K562 (cell line): ENCODE measurements around the gene TPM4. TPM values are rescaled to one million over a fixed set of nuclear protein-coding genes. Genes with fewer than 3 reads are reported as not detected.

Experiments used
- ARHGAP35 ChIP-seq: fragments of 450-650 bp; IDR thresholded peaks from 2 replicates; pipeline ENCODE4 v1.6.1; 2018; ENCODE audit not compliant: partially characterized antibody
- ARID2 ChIP-seq: fragments of 450-650 bp; IDR thresholded peaks from 2 replicates; pipeline ENCODE4 v1.6.1; 2017; ENCODE audit warnings: antibody characterized with exemption, mild to moderate bottlenecking
- CHD1 ChIP-seq: fragments of 200-600 bp; sonication (generic); IDR thresholded peaks from one replicate; pipeline ENCODE4 v1.6.1; 2012; ENCODE audit warnings: mild to moderate bottlenecking, moderate library complexity, low read length, inconsistent platforms
- CHD4 ChIP-seq: fragments of 200-600 bp; sonication (generic); IDR thresholded peaks from 3 replicates; pipeline ENCODE4 v1.6.1; 2012; ENCODE audit warnings: low read depth, mild to moderate bottlenecking, mixed read lengths, low read length, inconsistent platforms; ENCODE audit not compliant: insufficient read depth, insufficient replicate concordance, poor library complexity, severe bottlenecking
- HDAC2 ChIP-seq: fragments of 450-650 bp; IDR thresholded peaks from 2 replicates; pipeline ENCODE4 v1.6.1; 2016; ENCODE audit warnings: mild to moderate bottlenecking
- HNRNPLL ChIP-seq: fragments of 200-400 bp; formaldehyde crosslinking; IDR thresholded peaks from 2 replicates; pipeline ENCODE4 v1.6.1; 2017; ENCODE audit warnings: low read length, low read depth, mild to moderate bottlenecking; ENCODE audit not compliant: poor library complexity, severe bottlenecking
- KDM1A ChIP-seq, 2 experiments: fragments of 450-650 bp; IDR thresholded peaks; 2 replicates each; pipeline ENCODE4 v1.6.1; 2016; ENCODE audit warnings: mild to moderate bottlenecking in 2 of 2
- KLF16 ChIP-seq: IDR thresholded peaks from 2 replicates; pipeline ENCODE4 v1.6.1; 2016; ENCODE audit warnings: antibody characterized with exemption
- NEUROD1 ChIP-seq: fragments of 150-350 bp; IDR thresholded peaks from 2 replicates; pipeline ENCODE4 v1.6.1; 2014; ENCODE audit warnings: borderline replicate concordance, low read length, low read depth; ENCODE audit not compliant: partially characterized antibody
- NFATC3 ChIP-seq: fragments of 450-650 bp; IDR thresholded peaks from 2 replicates; pipeline ENCODE4 v1.6.1; 2017; ENCODE audit warnings: mild to moderate bottlenecking
- NR2C2 ChIP-seq, 2 experiments: fragments of 200-800 bp in 1 of 2; sonication (Bioruptor generic) in 1 of 2; sonication (generic) in 1 of 2; formaldehyde crosslinking in 1 of 2; IDR thresholded peaks; 2 replicates each; pipeline versions ENCODE4 v1.6.1 to v1.8.0; 2016 to 2022; ENCODE audit warnings: mild to moderate bottlenecking in 1 of 2, missing compliant biosample characterization in 1 of 2, missing genetic modification characterization in 1 of 2, missing genetic modification reagents in 1 of 2
- POLR2AphosphoS5 ChIP-seq: IDR thresholded peaks from 2 replicates; pipeline ENCODE4 v1.6.1; 2011; ENCODE audit warnings: mild to moderate bottlenecking, low read depth, low read length, moderate library complexity; ENCODE audit not compliant: control insufficient read depth, insufficient read depth
- SAFB ChIP-seq: fragments of 200-400 bp; formaldehyde crosslinking; IDR thresholded peaks from 2 replicates; pipeline ENCODE4 v1.6.1; 2017; ENCODE audit warnings: low read depth, low read length, borderline replicate concordance
- SRSF3 ChIP-seq: fragments of 200-400 bp; formaldehyde crosslinking; IDR thresholded peaks from 2 replicates; pipeline ENCODE4 v1.6.1; 2016; ENCODE audit warnings: mild to moderate bottlenecking, low read length, moderate library complexity; ENCODE audit not compliant: insufficient read depth
- ZFX ChIP-seq: sonication (generic); formaldehyde crosslinking; IDR thresholded peaks from 2 replicates; pipeline ENCODE4 v1.8.0; 2022; ENCODE audit warnings: mild to moderate bottlenecking, missing genetic modification reagents, moderate library complexity
- ZNF217 ChIP-seq: sonication (generic); formaldehyde crosslinking; IDR thresholded peaks from 2 replicates; pipeline ENCODE4 v1.8.0; 2022; ENCODE audit warnings: mild to moderate bottlenecking, missing genetic modification reagents
- polyA plus RNA-seq, 8 experiments: library from polyadenylated mRNA; depleted of rRNA in 4 of 8; stranded (reverse) in 5 of 8; unstranded in 3 of 8; fragments of >200 nt; fragmentation: Nextera tagmentation in 2 of 8; fragmentation: Illumina TruSeq in 1 of 8; extraction: Ambion mirVana in 2 of 8; extraction: Trizol in 1 of 8; gene quantifications; 2 replicates each; pipeline versions ENCODE4 v1.2.1 to v1.2.3, GENCODE V29; 2011 to 2014; ENCODE audit warnings: inconsistent platforms in 1 of 8, missing spikeins in 1 of 8
- total RNA-seq, 7 experiments: library from RNA; depleted of rRNA in 6 of 7; stranded (reverse); fragments of >200 nt in 6 of 7; fragmentation: Illumina TruSeq in 2 of 7; extraction: Trizol in 2 of 7; gene quantifications; 2 replicates each; pipeline versions ENCODE4 v1.2.1 to v1.2.3, GENCODE V29; 2011 to 2021; ENCODE audit warnings: low replicate concordance in 1 of 7
- TF ChIP-seq, protein P1 (sequence below), 2 experiments: IDR thresholded peaks; 2 replicates each; pipeline ENCODE4 v1.6.1; 2012; ENCODE audit warnings: improper control_type of control experiment in 2 of 2, low read depth in 2 of 2, low read length in 2 of 2, borderline replicate concordance in 1 of 2
- TF ChIP-seq, protein P2 (sequence below): sonication (generic); formaldehyde crosslinking; IDR thresholded peaks from 2 replicates; pipeline ENCODE4 v1.8.1; 2023; ENCODE audit warnings: mild to moderate bottlenecking, missing genetic modification reagents
- TF ChIP-seq, protein P3 (sequence below): fragments of 450-650 bp; IDR thresholded peaks from 2 replicates; pipeline ENCODE4 v1.6.1; 2017; ENCODE audit warnings: antibody characterized with exemption
- TF ChIP-seq, protein P4 (sequence below): fragments of 450-650 bp; formaldehyde crosslinking; IDR thresholded peaks from 2 replicates; pipeline ENCODE4 v1.4.0; 2020; ENCODE audit warnings: mild to moderate bottlenecking, moderate library complexity

The TPM4 gene
- total and polyA plus RNA-seq, 9 of the 15 experiments (the other 6 are each of a cell fraction or from before 2014, with no cell fraction given), result 28.1 to 111 (median 77.4) TPM

DNA sequence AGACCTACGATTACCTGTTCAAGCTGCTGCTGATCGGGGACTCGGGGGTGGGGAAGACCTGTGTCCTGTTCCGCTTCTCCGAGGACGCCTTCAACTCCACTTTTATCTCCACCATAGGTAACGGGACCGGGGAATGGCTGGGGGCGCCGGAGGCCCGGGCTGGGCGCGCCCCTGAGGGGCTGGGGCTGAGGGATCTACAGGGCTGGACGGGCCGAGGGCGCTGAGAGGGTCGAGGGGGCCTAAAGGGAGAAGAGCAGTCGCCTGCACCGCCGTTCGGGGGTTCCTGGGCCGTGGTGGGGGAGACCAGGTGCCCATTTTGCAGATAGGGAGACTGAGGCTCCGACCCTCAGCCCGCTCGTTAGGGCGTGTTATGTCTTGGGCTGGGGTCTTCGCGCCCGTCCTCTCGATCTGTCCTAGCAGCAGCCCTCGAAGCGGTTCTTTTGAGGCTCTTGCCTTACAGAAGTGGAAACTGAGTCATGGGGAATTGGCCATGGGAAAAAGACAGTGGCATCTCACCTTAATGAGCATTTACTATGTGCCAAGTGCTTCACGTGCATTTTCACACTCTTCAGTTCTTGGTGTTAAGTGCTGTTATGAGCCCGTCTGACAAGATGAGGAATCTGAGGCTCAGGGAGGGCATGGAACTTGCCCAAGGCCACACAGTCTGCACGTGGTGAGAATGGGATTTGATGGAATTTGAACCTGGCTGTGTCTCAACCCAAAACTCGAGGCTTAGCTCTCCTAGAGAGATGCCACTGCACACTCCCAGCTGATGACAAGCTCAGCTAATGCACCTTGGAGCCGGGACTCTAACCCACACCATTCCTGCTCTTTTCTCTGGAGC, 35.8 kb downstream of the TPM4 start (continued):
- TF ChIP-seq, protein P1, sequence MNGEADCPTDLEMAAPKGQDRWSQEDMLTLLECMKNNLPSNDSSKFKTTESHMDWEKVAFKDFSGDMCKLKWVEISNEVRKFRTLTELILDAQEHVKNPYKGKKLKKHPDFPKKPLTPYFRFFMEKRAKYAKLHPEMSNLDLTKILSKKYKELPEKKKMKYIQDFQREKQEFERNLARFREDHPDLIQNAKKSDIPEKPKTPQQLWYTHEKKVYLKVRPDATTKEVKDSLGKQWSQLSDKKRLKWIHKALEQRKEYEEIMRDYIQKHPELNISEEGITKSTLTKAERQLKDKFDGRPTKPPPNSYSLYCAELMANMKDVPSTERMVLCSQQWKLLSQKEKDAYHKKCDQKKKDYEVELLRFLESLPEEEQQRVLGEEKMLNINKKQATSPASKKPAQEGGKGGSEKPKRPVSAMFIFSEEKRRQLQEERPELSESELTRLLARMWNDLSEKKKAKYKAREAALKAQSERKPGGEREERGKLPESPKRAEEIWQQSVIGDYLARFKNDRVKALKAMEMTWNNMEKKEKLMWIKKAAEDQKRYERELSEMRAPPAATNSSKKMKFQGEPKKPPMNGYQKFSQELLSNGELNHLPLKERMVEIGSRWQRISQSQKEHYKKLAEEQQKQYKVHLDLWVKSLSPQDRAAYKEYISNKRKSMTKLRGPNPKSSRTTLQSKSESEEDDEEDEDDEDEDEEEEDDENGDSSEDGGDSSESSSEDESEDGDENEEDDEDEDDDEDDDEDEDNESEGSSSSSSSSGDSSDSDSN (IDR thresholded peaks at IDR 0.05; ENCODE audit: borderline replicate concordance in 1 of 2, low read depth in 2 of 2, low read length in 2 of 2), result 0 out of 4 replicates have a peak, but pooled peaks of 1 of the 2 experiments have one; percentile 10
- peak; percentile 47; the same call in 1 of the 2 replicates for TF ChIP-seq POLR2AphosphoS5
- TF ChIP-seq, protein P2, sequence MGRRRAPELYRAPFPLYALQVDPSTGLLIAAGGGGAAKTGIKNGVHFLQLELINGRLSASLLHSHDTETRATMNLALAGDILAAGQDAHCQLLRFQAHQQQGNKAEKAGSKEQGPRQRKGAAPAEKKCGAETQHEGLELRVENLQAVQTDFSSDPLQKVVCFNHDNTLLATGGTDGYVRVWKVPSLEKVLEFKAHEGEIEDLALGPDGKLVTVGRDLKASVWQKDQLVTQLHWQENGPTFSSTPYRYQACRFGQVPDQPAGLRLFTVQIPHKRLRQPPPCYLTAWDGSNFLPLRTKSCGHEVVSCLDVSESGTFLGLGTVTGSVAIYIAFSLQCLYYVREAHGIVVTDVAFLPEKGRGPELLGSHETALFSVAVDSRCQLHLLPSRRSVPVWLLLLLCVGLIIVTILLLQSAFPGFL (CRISPR knock-in tag), result no peak
- no peak for TF ChIP-seq KLF16
- no peak for TF ChIP-seq NEUROD1
- no peak for TF ChIP-seq NR2C2 (CRISPR knock-in tag; IDR thresholded peaks at IDR 0.05)
- TF ChIP-seq NR2C2 (tag; IDR thresholded peaks at IDR 0.05), result peak; percentile 11; the same call in 1 of the 2 replicates
- TF ChIP-seq, protein P3, sequence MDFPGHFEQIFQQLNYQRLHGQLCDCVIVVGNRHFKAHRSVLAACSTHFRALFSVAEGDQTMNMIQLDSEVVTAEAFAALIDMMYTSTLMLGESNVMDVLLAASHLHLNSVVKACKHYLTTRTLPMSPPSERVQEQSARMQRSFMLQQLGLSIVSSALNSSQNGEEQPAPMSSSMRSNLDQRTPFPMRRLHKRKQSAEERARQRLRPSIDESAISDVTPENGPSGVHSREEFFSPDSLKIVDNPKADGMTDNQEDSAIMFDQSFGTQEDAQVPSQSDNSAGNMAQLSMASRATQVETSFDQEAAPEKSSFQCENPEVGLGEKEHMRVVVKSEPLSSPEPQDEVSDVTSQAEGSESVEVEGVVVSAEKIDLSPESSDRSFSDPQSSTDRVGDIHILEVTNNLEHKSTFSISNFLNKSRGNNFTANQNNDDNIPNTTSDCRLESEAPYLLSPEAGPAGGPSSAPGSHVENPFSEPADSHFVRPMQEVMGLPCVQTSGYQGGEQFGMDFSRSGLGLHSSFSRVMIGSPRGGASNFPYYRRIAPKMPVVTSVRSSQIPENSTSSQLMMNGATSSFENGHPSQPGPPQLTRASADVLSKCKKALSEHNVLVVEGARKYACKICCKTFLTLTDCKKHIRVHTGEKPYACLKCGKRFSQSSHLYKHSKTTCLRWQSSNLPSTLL, result no peak
- TF ChIP-seq ARHGAP35, result no peak
- TF ChIP-seq SRSF3, result 0 out of 2 replicates have a peak, but pooled peaks have one; percentile 74
- no peak for TF ChIP-seq SAFB
- no peak for TF ChIP-seq HNRNPLL
- peak; percentile 93 for TF ChIP-seq HDAC2
- peak; percentile 90 to 95 for TF ChIP-seq KDM1A (IDR thresholded peaks at IDR 0.05)
- no peak for TF ChIP-seq ARID2
- no peak for TF ChIP-seq NFATC3
- no peak for TF ChIP-seq ZFX (CRISPR knock-in tag)
- peak; percentile 88 for TF ChIP-seq CHD1
- TF ChIP-seq, protein P4, sequence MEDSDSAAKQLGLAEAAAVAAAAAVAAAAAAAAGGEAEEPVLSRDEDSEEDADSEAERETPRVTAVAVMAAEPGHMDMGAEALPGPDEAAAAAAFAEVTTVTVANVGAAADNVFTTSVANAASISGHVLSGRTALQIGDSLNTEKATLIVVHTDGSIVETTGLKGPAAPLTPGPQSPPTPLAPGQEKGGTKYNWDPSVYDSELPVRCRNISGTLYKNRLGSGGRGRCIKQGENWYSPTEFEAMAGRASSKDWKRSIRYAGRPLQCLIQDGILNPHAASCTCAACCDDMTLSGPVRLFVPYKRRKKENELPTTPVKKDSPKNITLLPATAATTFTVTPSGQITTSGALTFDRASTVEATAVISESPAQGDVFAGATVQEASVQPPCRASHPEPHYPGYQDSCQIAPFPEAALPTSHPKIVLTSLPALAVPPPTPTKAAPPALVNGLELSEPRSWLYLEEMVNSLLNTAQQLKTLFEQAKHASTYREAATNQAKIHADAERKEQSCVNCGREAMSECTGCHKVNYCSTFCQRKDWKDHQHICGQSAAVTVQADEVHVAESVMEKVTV, result no peak
- TF ChIP-seq CHD4, result peak; percentile 97
- TF ChIP-seq ZNF217 (CRISPR knock-in tag), result no peak
